ENCODE measurements around the gene FREM1.

FREM1 gene

GRCh38 chr9:14912859-14913258 lies 2.6 kb upstream of the FREM1 start:
- TF ChIP-seq CTCF (IDR thresholded peaks at IDR 0.05; ENCODE audit: control insufficient read depth, insufficient read depth, low read depth, low read length, missing control alignments): no peak
- DNase-seq (ENCODE audit: low read depth): no peak
- no peak overlapping the region for H3K4me3 ChIP-seq (ENCODE audit: control insufficient read depth, low read depth, low read length)

GRCh38 chr9:14911046-14911445 lies 818 bp upstream of the FREM1 start:
- H3K4me3 ChIP-seq (ENCODE audit: control insufficient read depth, low read depth, low read length): no peak overlapping the region
- no peak for DNase-seq (ENCODE audit: low read depth)
- no peak for TF ChIP-seq CTCF (IDR thresholded peaks at IDR 0.05; ENCODE audit: control insufficient read depth, insufficient read depth, low read depth, low read length, missing control alignments)

GRCh38 chr9:14909601-14909960 lies 647 bp downstream of the FREM1 start:
- no peak overlapping the region for H3K4me3 ChIP-seq (ENCODE audit: control insufficient read depth, low read depth, low read length)
- no peak for DNase-seq (ENCODE audit: low read depth)
- no peak for TF ChIP-seq CTCF (IDR thresholded peaks at IDR 0.05; ENCODE audit: control insufficient read depth, insufficient read depth, low read depth, low read length, missing control alignments)

- H3K4me3 ChIP-seq (ENCODE audit: control insufficient read depth, low read depth, low read length): no peak overlapping the region
- TF ChIP-seq CTCF (IDR thresholded peaks at IDR 0.05; ENCODE audit: control insufficient read depth, insufficient read depth, low read depth, low read length, missing control alignments): no peak
- no peak for DNase-seq (ENCODE audit: low read depth)
Measured at GRCh38 chr9:14909181-14909580, 1.0 kb downstream of the FREM1 start.

GRCh38 chr9:14908295-14909180 lies 1.7 kb downstream of the FREM1 start:
- TF ChIP-seq CTCF (IDR thresholded peaks at IDR 0.05; ENCODE audit: control insufficient read depth, insufficient read depth, low read depth, low read length, missing control alignments): no peak
- no peak overlapping the region for H3K4me3 ChIP-seq (ENCODE audit: control insufficient read depth, low read depth, low read length)
- DNase-seq (ENCODE audit: low read depth): no peak

GRCh38 chr9:14907696-14908095 lies 2.5 kb downstream of the FREM1 start:
- H3K4me3 ChIP-seq (ENCODE audit: control insufficient read depth, low read depth, low read length): no peak overlapping the region
- no peak for TF ChIP-seq CTCF (IDR thresholded peaks at IDR 0.05; ENCODE audit: control insufficient read depth, insufficient read depth, low read depth, low read length, missing control alignments)
- no peak for DNase-seq (ENCODE audit: low read depth)

All from AG09309 (cell line).